GM12891 (cell line): ENCODE results near the gene TAS1R2. TPM values are rescaled to one million over a fixed set of nuclear protein-coding genes. Genes with fewer than 3 reads are reported as not detected.
A peak's percentile ranks its signal among the peaks of the same experiment; 100 is the strongest.

Experiments used
- DNase-seq: peaks from one replicate; pipeline ENCODE4 v3.0.0; 2011; ENCODE audit warnings: low spot score; ENCODE audit not compliant: insufficient read length
- FAIRE-seq: peaks from 2 replicates; lab custom pipeline; 2011; peaks lifted over from hg19 to GRCh38; lab: Jason Lieb, UNC
- PAX5 ChIP-seq: IDR thresholded peaks from 2 replicates; pipeline ENCODE4 v1.6.1; 2011; ENCODE audit warnings: low read length, moderate library complexity, mild to moderate bottlenecking; ENCODE audit not compliant: insufficient read depth, severe bottlenecking
- POLR2A ChIP-seq: IDR thresholded peaks from 2 replicates; pipeline ENCODE4 v1.6.1; 2011; ENCODE audit warnings: low read depth, low read length, control low read depth
- POLR2AphosphoS5 ChIP-seq: IDR thresholded peaks from 2 replicates; pipeline ENCODE4 v1.6.1; 2011; ENCODE audit warnings: low read depth, low read length, control low read depth
- POU2F2 ChIP-seq: IDR thresholded peaks from 2 replicates; pipeline ENCODE4 v1.6.1; 2011; ENCODE audit warnings: low read depth, mild to moderate bottlenecking, control low read depth, low read length, moderate library complexity
- SPI1 ChIP-seq: IDR thresholded peaks from 2 replicates; pipeline ENCODE4 v1.6.1; 2011; ENCODE audit warnings: low read depth, low read length, control low read depth
- TAF1 ChIP-seq: IDR thresholded peaks from 2 replicates; pipeline ENCODE4 v1.6.1; 2011; ENCODE audit warnings: low read depth, low read length, control low read depth
- polyA plus RNA-seq: library from polyadenylated mRNA; unstranded; fragments of >200 nt; gene quantifications from one replicate; pipeline ENCODE4 v1.2.1, GENCODE V29; 2012; ENCODE audit warnings: low read depth, missing spikeins, inconsistent platforms; ENCODE audit not compliant: missing spikeins

Gene TAS1R2
- polyA plus RNA-seq = not detected

- DNase-seq = no peak
- TF ChIP-seq PAX5 = no peak
- no peak for TF ChIP-seq POLR2A
- no peak for TF ChIP-seq POLR2AphosphoS5
- TF ChIP-seq SPI1 = no peak
- TF ChIP-seq TAF1 = no peak
- TF ChIP-seq POU2F2 = no peak
- FAIRE-seq = no peak
These were observed at the start of gene TAS1R2 for GRCh38 chr1:18859560-18859959. Gene TAS1R2, minus strand, starts transcription at chr1:18859660. Its CDS starts 0 bp downstream, at chr1:18859660.

GRCh38 chr1:18907917-18908845, 48.7 kb upstream of the TAS1R2 start:
- peak; percentile 54 for FAIRE-seq
- no peak for DNase-seq
- TF ChIP-seq PAX5 (no peak), POU2F2 (no peak), TAF1 (no peak), SPI1 (no peak), POLR2AphosphoS5 (no peak), POLR2A (no peak)

- no peak for DNase-seq
- peak; percentile 76 for FAIRE-seq
- TF ChIP-seq POLR2A = no peak
- TF ChIP-seq TAF1 = no peak
- TF ChIP-seq POLR2AphosphoS5 = no peak
These were observed 47.8 kb upstream of the TAS1R2 start for GRCh38 chr1:18907021-18907916.

- no peak for TF ChIP-seq SPI1
- no peak for TF ChIP-seq POLR2AphosphoS5
- no peak for TF ChIP-seq POU2F2
- TF ChIP-seq PAX5 = no peak
- no peak for TF ChIP-seq TAF1
- TF ChIP-seq POLR2A = no peak
- DNase-seq (no peak), FAIRE-seq (no peak)
These were observed 43.9 kb upstream of the TAS1R2 start for GRCh38 chr1:18903291-18903756.

GRCh38 chr1:18902523-18903290, 43.2 kb upstream of the TAS1R2 start, which contains the start of gene ALDH4A1:
Gene ALDH4A1, minus strand, starts transcription at chr1:18902555. Its CDS starts 32 bp downstream, at chr1:18902523.
- DNase-seq (peak; percentile 98), FAIRE-seq (peak; percentile 100)
- TF ChIP-seq SPI1 (no peak), PAX5 (no peak), POLR2A (peak; percentile 72), TAF1 (no peak), POU2F2 (0 out of 2 replicates have a peak, but pooled peaks have one; percentile 6), POLR2AphosphoS5 (no peak)

GRCh38 chr1:18901952-18902522, 42.6 kb upstream of the TAS1R2 start:
- no peak for TF ChIP-seq TAF1
- TF ChIP-seq SPI1 = peak; percentile 52
- TF ChIP-seq POLR2A = no peak
- no peak for TF ChIP-seq POU2F2
- no peak for TF ChIP-seq POLR2AphosphoS5
- no peak for TF ChIP-seq PAX5
- peak; percentile 9 for FAIRE-seq
- no peak for DNase-seq

GRCh38 chr1:18901147-18901951, 41.9 kb upstream of the TAS1R2 start:
- FAIRE-seq (no peak), DNase-seq (no peak)
- TF ChIP-seq SPI1 (no peak), TAF1 (no peak), POLR2A (no peak), POU2F2 (no peak), PAX5 (no peak), POLR2AphosphoS5 (no peak)
